ENCODE data around the gene C2orf76.

DNA sequence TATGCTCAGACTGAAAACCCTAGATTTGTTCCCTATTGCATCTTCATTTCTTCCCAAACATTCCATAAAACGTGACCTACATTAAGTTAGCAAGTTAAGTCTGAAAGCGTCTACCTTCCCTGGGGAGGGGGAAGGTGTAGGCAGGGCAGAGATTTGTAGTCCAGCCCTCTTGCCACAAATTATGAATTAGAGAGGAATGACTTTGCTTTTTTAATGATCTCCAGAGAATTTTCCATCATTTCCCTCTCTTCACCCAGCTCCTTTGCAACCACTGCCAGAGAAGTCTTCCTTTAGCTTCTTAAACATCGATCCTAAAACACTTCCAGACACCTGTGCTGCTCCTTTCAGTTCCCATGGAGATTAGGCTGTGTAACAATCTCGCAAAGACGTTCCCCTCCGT is 1.2 kb downstream of the C2orf76 start:
- TF ChIP-seq, protein P1, sequence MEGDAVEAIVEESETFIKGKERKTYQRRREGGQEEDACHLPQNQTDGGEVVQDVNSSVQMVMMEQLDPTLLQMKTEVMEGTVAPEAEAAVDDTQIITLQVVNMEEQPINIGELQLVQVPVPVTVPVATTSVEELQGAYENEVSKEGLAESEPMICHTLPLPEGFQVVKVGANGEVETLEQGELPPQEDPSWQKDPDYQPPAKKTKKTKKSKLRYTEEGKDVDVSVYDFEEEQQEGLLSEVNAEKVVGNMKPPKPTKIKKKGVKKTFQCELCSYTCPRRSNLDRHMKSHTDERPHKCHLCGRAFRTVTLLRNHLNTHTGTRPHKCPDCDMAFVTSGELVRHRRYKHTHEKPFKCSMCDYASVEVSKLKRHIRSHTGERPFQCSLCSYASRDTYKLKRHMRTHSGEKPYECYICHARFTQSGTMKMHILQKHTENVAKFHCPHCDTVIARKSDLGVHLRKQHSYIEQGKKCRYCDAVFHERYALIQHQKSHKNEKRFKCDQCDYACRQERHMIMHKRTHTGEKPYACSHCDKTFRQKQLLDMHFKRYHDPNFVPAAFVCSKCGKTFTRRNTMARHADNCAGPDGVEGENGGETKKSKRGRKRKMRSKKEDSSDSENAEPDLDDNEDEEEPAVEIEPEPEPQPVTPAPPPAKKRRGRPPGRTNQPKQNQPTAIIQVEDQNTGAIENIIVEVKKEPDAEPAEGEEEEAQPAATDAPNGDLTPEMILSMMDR (IDR thresholded peaks at IDR 0.05; ENCODE audit: insufficient read depth, low read length): no peak
- no peak for TF ChIP-seq GABPA (IDR thresholded peaks at IDR 0.05; ENCODE audit: low read depth)
